ENCODE results near the gene RGS14.

The RGS14 gene

DNA sequence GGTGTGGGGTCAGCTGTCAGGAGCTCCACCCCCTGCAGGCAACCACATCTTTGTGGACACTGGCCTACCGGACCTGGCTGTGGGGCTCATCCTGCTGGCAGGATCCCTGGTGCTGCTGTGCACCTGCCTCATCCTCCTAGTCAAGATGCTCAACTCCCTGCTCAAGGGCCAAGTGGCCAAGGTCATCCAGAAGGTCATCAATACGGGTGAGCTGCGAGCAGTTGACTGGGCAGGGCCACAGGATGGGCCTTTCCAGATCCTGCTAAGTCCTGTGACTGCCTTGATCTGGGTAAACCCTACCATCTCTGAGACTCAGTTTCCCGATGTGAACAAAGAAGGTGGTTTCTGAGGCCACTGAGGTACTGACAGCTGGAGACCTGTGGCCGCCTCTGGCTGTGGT, 36.3 kb downstream of the RGS14 start:
- TF ChIP-seq, protein P1, sequence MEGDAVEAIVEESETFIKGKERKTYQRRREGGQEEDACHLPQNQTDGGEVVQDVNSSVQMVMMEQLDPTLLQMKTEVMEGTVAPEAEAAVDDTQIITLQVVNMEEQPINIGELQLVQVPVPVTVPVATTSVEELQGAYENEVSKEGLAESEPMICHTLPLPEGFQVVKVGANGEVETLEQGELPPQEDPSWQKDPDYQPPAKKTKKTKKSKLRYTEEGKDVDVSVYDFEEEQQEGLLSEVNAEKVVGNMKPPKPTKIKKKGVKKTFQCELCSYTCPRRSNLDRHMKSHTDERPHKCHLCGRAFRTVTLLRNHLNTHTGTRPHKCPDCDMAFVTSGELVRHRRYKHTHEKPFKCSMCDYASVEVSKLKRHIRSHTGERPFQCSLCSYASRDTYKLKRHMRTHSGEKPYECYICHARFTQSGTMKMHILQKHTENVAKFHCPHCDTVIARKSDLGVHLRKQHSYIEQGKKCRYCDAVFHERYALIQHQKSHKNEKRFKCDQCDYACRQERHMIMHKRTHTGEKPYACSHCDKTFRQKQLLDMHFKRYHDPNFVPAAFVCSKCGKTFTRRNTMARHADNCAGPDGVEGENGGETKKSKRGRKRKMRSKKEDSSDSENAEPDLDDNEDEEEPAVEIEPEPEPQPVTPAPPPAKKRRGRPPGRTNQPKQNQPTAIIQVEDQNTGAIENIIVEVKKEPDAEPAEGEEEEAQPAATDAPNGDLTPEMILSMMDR (IDR thresholded peaks at IDR 0.05; ENCODE audit: extremely low read depth, insufficient read depth, missing control alignments): no peak
- in situ Hi-C loops (cut with MboI; ENCODE audit: low pct_unique_long_range_greater_than_20kb, low sequenced_read_pairs, unreplicated experiment): no loop called here
- DNase-seq (ENCODE audit: low spot score): no peak

DNA sequence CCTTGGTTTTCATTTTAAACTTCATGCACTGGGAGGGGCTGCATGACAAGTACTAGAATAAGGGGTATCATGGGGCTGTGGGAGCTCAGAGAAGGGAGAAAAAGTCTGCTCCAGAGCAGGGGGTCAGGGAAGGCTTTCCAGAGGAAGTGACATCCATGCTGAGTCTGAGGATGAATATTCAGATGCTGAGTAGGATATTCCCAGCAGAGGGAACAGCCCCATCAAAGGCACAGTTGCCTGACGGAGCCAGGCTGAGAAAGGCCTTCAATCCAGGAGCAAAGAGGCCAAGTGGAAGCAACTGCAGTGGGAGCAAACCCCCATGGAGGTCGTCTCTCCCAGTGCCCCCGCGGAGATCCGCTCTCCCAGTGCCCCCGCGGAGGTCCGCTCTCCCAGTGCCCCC, 38.4 kb downstream of the RGS14 start:
- in situ Hi-C loops (cut with MboI; ENCODE audit: low pct_unique_long_range_greater_than_20kb, low sequenced_read_pairs, unreplicated experiment): no loop called here
- TF ChIP-seq, protein P1 (IDR thresholded peaks at IDR 0.05; ENCODE audit: extremely low read depth, insufficient read depth, missing control alignments): no peak
- no peak for DNase-seq (ENCODE audit: low spot score)

DNA sequence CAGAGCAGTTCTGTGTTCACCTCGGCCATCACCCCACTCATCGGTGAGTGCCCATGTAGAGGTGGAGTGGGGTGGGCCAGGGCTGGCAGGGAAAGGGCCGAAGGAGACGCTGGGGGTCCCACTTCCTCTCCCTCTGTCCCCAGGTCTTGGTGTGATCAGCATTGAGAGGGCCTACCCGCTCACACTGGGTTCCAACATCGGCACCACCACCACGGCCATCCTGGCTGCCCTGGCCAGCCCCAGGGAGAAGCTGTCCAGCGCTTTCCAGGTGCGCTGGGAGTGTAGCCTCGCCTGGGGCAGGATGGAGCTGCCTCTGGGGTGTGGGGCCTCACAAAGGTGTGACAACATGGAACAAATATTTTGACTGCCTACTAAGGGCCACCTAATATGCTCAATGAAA, 39.1 kb downstream of the RGS14 start:
- TF ChIP-seq, protein P1 (IDR thresholded peaks at IDR 0.05; ENCODE audit: extremely low read depth, insufficient read depth, missing control alignments): no peak
- no peak for DNase-seq (ENCODE audit: low spot score)
- in situ Hi-C loops (cut with MboI; ENCODE audit: low pct_unique_long_range_greater_than_20kb, low sequenced_read_pairs, unreplicated experiment): no loop called here

DNA sequence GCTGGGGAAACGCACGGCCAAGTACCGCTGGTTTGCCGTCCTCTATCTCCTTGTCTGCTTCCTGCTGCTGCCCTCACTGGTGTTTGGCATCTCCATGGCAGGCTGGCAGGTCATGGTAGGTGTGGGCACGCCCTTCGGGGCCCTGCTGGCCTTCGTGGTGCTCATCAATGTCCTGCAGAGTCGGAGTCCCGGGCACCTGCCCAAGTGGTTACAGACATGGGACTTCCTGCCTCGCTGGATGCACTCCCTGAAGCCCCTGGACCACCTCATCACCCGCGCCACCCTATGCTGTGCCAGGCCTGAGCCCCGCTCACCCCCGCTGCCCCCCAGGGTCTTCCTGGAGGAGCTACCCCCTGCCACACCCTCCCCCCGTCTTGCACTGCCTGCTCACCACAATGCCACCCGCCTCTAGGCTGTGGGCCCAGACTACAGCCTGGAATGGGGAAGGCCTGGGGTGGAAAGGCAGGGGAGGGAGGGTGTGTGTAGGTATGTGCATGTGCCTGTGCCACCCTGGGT, 40.2 kb downstream of the RGS14 start:
- no peak for DNase-seq (ENCODE audit: low spot score)
- TF ChIP-seq, protein P1 (IDR thresholded peaks at IDR 0.05; ENCODE audit: extremely low read depth, insufficient read depth, missing control alignments): no peak
- in situ Hi-C loops (cut with MboI; ENCODE audit: low pct_unique_long_range_greater_than_20kb, low sequenced_read_pairs, unreplicated experiment): no loop called here

DNA sequence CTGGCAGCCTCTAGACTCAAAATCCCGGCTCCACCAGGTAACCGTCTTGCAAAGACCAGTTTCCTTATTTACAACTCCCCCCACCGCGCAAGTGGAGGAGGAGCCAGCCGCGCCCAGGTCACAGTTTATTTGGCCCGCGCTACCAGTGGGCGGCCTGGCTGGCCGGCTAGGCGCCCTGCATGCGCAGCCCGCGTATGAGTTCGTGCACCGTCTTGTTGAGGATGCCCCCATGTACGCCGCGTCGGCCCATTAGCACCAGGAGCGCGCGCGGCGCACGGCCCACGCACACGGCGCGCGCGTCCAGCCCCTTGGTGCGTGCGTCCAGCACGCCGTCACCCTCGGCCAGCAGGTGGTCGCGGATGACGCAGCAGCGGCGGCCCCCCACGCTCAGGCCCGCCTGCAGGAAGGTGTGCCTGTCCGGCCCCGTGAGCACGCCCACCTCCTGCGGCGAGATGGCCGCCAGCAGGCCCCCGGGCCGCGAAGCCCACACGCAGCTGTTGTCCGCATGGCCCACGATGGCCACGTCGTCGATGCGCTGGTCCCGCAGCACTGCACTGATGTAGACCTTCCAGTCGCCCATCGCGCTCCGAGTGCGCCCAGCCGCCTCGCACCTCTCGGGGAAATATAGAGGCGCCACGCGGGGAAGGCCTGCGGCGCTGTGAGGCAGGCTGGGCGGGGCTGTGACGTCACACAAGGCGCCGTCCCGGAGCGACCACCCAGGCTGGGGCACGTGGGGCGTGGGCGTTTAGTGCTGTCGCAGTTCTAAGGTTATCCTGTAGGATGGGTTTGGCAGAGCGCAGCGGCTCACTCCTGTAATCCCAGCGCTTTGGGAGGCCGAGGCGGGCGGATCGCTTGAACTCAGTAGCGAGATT, 42.5 kb downstream of the RGS14 start, which contains the start of gene PFN3:
Gene PFN3, minus strand, starts transcription at position 665 of the 872 bp plus-strand sequence. Its CDS starts 85 bp downstream, at position 580.
- TF ChIP-seq, protein P1 (IDR thresholded peaks at IDR 0.05; ENCODE audit: extremely low read depth, insufficient read depth, missing control alignments): no peak
- in situ Hi-C loops (cut with MboI; ENCODE audit: low pct_unique_long_range_greater_than_20kb, low sequenced_read_pairs, unreplicated experiment): loop anchor here (10.0 kb wide), 1 partner anchor 55 kb away; no protein-coding TSS in a partner anchor
- no peak for DNase-seq (ENCODE audit: low spot score)

DNA sequence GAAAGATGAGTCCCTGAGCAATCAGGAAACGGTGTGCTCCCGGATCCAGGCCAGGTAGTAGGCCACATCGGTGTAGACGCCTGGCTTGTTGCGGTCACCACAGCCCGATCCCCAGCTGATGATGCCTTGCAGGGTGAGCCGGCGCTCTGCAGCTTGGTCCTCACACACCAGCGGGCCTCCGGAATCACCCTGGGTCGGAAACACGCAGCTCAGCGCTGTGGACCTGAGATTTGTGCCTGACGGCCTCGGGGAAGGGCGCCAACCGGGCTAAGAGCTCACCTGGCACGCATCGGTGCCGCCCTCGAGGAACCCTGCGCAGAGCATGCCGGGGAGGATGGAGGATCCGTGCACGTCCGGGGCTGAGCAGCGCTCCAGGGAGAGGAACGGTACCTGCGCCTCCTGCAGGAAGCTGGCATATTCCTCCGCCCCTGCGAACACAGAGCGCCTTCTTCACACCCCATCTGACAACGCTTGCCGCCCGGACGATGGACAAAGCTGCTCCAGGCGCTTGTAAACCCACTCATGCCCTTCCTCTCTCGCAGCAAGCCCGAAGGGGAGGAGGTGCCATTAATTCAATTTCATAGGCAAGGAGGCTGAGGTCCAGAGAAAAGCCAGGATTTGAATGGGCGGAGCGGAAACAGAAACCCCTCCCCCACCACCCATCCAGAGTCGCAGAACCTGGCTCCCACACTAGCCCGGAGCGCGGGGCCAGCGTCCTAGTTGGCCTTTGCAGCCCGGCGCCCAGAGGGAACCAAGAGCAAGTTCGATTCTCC, 44.7 kb downstream of the RGS14 start:
- in situ Hi-C loops (cut with MboI; ENCODE audit: low pct_unique_long_range_greater_than_20kb, low sequenced_read_pairs, unreplicated experiment): loop anchor here (10.0 kb wide), 1 partner anchor 52 kb away; no protein-coding TSS in a partner anchor
- TF ChIP-seq, protein P1 (IDR thresholded peaks at IDR 0.05; ENCODE audit: extremely low read depth, insufficient read depth, missing control alignments): peak; percentile 57

More for the DNA sequence above, 44.7 kb downstream of the RGS14 start:
- DNase-seq (ENCODE audit: low spot score): peak; percentile 82
